ENCODE data around the gene CDC25C. TPM values are rescaled to one million over a fixed set of nuclear protein-coding genes. Genes with fewer than 3 reads are reported as not detected.

CDC25C gene
- total RNA-seq, 1 experiment from 2014 or later, result 19.3 TPM

DNA sequence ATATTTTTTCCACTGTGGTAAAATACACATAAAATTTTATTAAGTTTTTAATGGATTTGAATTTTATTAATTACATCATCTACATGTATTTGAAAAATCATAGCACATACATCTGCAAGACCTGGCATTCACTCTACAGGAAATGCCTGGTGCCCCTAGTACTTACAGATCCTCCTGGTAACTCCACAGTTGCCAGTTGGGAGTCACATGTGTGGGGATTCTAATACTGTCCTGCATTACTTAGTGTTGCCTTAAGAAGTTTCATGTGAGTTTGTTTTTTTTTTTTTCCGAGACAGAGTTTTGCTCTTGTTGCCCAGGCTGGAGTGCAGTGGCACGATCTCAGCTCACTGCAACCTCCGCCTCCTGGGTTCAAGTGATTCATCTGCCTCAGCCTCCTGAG, 38.9 kb upstream of the CDC25C start:
- ATAC-seq (no peak), DNase-seq (ENCODE audit: low read depth, low spot score) (no peak)
- H3K36me3 ChIP-seq (ENCODE audit: control insufficient read depth in 1 of 2, insufficient read depth in 2 of 2, low read length in 2 of 2), result peaks cover 5 to 6% of the 10 kb centered on the region in 2 experiments; a peak in 2 of 4 replicates
- H3K9me3 ChIP-seq (ENCODE audit: control insufficient read depth in 1 of 2, insufficient read depth in 1 of 2, low read depth in 1 of 2, low read length in 2 of 2), result no peaks in the 10 kb centered on the region
- CTCF ChIA-PET, result interaction anchor here (1.1 to 1.3 kb wide), 2 partner anchors 17 to 19 kb away, joined by 3 to 4 read pairs; no protein-coding TSS in a partner anchor
- H3K4me3 ChIP-seq (replicated peaks in 1 of 2; ENCODE audit: low read depth in 1 of 2, low read length in 2 of 2), result no peak overlapping the region
- POLR2A ChIA-PET, result no interaction called here
- H3K9ac ChIP-seq (ENCODE audit: low read length), result no peak overlapping the region
- H3K27ac ChIP-seq (ENCODE audit: low read depth, low read length), result no peak overlapping the region
- no peak overlapping the region for H2AFZ ChIP-seq (ENCODE audit: low read depth, low read length, poor library complexity, severe bottlenecking)
- RAD21 ChIA-PET (ENCODE audit: low non-redundant PET in 1 of 2, low total read pairs in 2 of 2, uncharacterized antibody in 2 of 2, unreplicated experiment in 2 of 2), result no interaction called here
- no peaks in the 10 kb centered on the region; the same call in 1 of the 2 replicates for H4K20me1 ChIP-seq (ENCODE audit: insufficient read depth)
- peaks cover 83% of the 10 kb centered on the region for H3K79me2 ChIP-seq (ENCODE audit: insufficient read depth, low read length)
- no peaks in the 10 kb centered on the region for H3K27me3 ChIP-seq (ENCODE audit: insufficient read depth, low read length)
- no peaks in the 10 kb centered on the region for H3K4me1 ChIP-seq (ENCODE audit: control insufficient read depth in 1 of 2, insufficient read depth in 2 of 2, low read length in 2 of 2)
- no peak overlapping the region for H3K4me2 ChIP-seq (ENCODE audit: low read length)
- TF ChIP-seq ZFX (IDR thresholded peaks at IDR 0.05) (no peak), SRF (IDR thresholded peaks at IDR 0.05; ENCODE audit: low read depth) (no peak), POLR2A (IDR thresholded peaks at IDR 0.05; ENCODE audit: borderline replicate concordance, extremely low read depth, insufficient read depth, insufficient read length) (no peak), FOSL1 (IDR thresholded peaks at IDR 0.05; ENCODE audit: low read depth) (no peak), TCF7L2 (IDR thresholded peaks at IDR 0.05; ENCODE audit: borderline replicate concordance, extremely low read depth, insufficient read depth, insufficient read length) (no peak), ATF3 (IDR thresholded peaks at IDR 0.05) (no peak), RAD21 (IDR thresholded peaks at IDR 0.05; ENCODE audit: low read depth) (no peak), JUND (IDR thresholded peaks at IDR 0.05) (no peak), ZNF274 (IDR thresholded peaks at IDR 0.05; ENCODE audit: low read depth, low read length) (no peak), CEBPB (IDR thresholded peaks at IDR 0.05; ENCODE audit: low read depth) (no peak), ELF1 (IDR thresholded peaks at IDR 0.05; ENCODE audit: borderline replicate concordance, low read depth) (no peak), SP1 (IDR thresholded peaks at IDR 0.05; ENCODE audit: low read depth) (no peak), EGR1 (IDR thresholded peaks at IDR 0.05; ENCODE audit: low read depth) (no peak), SIN3A (IDR thresholded peaks at IDR 0.05; ENCODE audit: low read depth) (no peak)
- TF ChIP-seq, protein P1, sequence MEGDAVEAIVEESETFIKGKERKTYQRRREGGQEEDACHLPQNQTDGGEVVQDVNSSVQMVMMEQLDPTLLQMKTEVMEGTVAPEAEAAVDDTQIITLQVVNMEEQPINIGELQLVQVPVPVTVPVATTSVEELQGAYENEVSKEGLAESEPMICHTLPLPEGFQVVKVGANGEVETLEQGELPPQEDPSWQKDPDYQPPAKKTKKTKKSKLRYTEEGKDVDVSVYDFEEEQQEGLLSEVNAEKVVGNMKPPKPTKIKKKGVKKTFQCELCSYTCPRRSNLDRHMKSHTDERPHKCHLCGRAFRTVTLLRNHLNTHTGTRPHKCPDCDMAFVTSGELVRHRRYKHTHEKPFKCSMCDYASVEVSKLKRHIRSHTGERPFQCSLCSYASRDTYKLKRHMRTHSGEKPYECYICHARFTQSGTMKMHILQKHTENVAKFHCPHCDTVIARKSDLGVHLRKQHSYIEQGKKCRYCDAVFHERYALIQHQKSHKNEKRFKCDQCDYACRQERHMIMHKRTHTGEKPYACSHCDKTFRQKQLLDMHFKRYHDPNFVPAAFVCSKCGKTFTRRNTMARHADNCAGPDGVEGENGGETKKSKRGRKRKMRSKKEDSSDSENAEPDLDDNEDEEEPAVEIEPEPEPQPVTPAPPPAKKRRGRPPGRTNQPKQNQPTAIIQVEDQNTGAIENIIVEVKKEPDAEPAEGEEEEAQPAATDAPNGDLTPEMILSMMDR (IDR thresholded peaks at IDR 0.05 in 2 of 3, conservative IDR thresholded peaks at IDR 0.05 in 1 of 3; ENCODE audit: borderline replicate concordance in 1 of 3, insufficient read depth in 1 of 3, low read depth in 2 of 3, low read length in 2 of 3), result no peak
- TF ChIP-seq, protein P2, sequence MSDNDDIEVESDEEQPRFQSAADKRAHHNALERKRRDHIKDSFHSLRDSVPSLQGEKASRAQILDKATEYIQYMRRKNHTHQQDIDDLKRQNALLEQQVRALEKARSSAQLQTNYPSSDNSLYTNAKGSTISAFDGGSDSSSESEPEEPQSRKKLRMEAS (IDR thresholded peaks at IDR 0.05), result no peak
- TF ChIP-seq, protein P3, sequence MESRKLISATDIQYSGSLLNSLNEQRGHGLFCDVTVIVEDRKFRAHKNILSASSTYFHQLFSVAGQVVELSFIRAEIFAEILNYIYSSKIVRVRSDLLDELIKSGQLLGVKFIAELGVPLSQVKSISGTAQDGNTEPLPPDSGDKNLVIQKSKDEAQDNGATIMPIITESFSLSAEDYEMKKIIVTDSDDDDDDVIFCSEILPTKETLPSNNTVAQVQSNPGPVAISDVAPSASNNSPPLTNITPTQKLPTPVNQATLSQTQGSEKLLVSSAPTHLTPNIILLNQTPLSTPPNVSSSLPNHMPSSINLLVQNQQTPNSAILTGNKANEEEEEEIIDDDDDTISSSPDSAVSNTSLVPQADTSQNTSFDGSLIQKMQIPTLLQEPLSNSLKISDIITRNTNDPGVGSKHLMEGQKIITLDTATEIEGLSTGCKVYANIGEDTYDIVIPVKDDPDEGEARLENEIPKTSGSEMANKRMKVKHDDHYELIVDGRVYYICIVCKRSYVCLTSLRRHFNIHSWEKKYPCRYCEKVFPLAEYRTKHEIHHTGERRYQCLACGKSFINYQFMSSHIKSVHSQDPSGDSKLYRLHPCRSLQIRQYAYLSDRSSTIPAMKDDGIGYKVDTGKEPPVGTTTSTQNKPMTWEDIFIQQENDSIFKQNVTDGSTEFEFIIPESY (IDR thresholded peaks at IDR 0.05; ENCODE audit: extremely low read depth, insufficient replicate concordance, low read length), result no peak
- intact Hi-C loops (cut with micrococcal nuclease), result no loop called here
- BruUV-seq (replicated peaks), result no TSS peak
- no peaks in the 10 kb centered on the region for H3K9me2 ChIP-seq (ENCODE audit: insufficient read depth)
